Sigmoid colon (tissue), 4 donors: ENCODE measurements around the gene TEX264.

Experiments used
- CTCF ChIP-seq, 4 experiments: fragments of 450-650 bp in 3 of 4; fragments of 200-600 bp in 1 of 4; IDR thresholded peaks; one replicate each; pipeline ENCODE4 v1.5.1; 2016 to 2019; ENCODE audit warnings: antibody characterized with exemption in 4 of 4, mild to moderate bottlenecking in 3 of 4, moderate library complexity in 2 of 4
- EP300 ChIP-seq, 4 donors: sonication (generic); formaldehyde crosslinking; IDR thresholded peaks; one replicate each; pipeline ENCODE4 v1.6.1; 2017; ENCODE audit warnings: antibody characterized with exemption in 4 of 4
- POLR2A ChIP-seq, 2 donors: fragments of 450-650 bp; IDR thresholded peaks; one replicate each; pipeline ENCODE4 v1.6.1; 2016; ENCODE audit warnings: antibody characterized with exemption in 2 of 2, mild to moderate bottlenecking in 2 of 2, moderate library complexity in 2 of 2
- POLR2AphosphoS5 ChIP-seq, 4 donors: sonication (generic); formaldehyde crosslinking; IDR thresholded peaks; one replicate each; pipeline ENCODE4 v1.6.1; 2017; ENCODE audit warnings: antibody characterized with exemption in 4 of 4

GRCh38 chr3:51748327-51748726 is 77.3 kb downstream of the TEX264 start:
- no peak for TF ChIP-seq POLR2A (IDR thresholded peaks at IDR 0.05)
- no peak for TF ChIP-seq CTCF (IDR thresholded peaks at IDR 0.05)
- no peak for TF ChIP-seq POLR2AphosphoS5 (IDR thresholded peaks at IDR 0.05)
- no peak for TF ChIP-seq EP300 (IDR thresholded peaks at IDR 0.05)
